Ammon's horn (tissue), 1 donor: ENCODE results near the gene MYH6.

Source experiments
- DNase-seq: peaks from one replicate; pipeline ENCODE4 v3.0.0-alpha.2; 2016; ENCODE audit warnings: low spot score

Gene MYH6

DNA sequence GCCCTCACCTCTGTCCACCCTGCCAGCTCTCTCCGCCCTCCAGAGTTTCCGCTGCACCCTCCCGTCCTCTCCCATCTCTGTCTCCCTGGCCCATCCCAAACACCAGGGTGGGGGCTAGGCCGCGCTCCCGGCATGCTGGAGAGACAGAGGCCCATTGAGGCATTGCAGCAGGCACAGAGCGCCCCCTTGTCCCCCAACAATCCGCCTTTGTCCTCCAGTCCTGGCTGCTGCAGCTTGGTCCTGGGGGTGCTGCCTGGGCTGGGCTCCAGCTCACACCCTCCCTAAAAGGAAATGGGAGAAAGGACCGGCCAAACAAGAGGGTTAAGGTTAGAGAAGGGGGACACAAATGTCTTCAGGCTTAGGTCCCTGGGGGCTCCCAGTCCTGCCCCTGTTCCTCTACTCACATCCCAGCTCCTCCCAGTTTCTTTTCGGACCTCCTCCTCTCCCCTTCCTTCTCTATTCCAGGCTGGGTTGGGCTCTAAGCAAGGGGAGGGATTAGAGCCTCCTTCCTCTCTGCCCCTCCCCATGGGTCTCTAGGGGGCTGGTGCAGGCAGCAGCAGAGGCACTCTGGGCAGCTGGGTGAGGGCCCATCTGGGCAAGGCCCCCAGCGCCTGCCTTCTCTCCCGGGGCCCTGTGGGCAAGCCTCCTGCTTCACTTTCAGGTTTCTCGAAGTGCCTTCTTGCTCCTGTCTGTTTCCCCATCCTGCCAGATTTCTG is 31.4 kb downstream of the MYH6 start, which contains the start of gene CMTM5:
Gene CMTM5, plus strand, starts transcription at position 565 of the 716 bp plus-strand sequence. CDS start 206 bp downstream, outside the sequence.
- peak; percentile 98 for DNase-seq

DNA sequence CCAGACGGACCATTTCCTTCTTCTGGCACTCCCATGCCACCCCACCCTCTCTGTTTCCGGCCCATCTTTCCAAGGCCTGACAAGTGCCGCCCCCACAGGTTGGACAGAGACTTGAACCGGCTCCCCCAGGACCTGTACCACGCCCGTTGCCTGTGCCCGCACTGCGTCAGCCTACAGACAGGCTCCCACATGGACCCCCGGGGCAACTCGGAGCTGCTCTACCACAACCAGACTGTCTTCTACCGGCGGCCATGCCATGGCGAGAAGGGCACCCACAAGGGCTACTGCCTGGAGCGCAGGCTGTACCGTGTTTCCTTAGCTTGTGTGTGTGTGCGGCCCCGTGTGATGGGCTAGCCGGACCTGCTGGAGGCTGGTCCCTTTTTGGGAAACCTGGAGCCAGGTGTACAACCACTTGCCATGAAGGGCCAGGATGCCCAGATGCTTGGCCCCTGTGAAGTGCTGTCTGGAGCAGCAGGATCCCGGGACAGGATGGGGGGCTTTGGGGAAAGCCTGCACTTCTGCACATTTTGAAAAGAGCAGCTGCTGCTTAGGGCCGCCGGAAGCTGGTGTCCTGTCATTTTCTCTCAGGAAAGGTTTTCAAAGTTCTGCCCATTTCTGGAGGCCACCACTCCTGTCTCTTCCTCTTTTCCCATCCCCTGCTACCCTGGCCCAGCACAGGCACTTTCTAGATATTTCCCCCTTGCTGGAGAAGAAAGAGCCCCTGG is 32.4 kb downstream of the MYH6 start:
- DNase-seq = no peak

DNA sequence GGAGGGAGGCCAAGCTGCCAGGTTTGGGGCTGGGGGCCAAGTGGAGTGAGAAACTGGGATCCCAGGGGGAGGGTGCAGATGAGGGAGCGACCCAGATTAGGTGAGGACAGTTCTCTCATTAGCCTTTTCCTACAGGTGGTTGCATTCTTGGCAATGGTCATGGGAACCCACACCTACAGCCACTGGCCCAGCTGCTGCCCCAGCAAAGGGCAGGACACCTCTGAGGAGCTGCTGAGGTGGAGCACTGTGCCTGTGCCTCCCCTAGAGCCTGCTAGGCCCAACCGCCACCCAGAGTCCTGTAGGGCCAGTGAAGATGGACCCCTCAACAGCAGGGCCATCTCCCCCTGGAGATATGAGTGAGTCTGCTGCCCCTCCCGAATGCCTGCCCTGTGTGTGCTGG is 35.0 kb downstream of the MYH6 start:
- no peak for DNase-seq

DNA sequence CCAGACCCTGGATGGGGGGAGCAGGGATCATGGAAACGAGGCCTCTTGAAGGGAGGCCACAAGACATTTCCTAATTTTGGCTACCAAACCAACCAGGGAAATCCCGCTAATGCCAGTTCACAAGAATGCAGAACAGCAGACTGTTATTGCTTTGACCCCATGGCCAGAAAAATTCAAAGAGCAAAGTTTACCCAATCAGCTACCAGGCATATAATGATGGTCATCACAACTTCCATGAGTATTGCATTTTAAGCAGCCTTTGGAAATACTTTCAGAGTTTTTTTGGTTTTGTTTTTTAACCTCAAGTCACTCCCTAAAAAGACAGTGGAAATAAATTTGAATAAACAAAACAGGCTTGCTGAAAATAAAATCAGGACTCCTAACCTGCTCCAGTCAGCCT is 35.6 kb downstream of the MYH6 start, which contains the start of gene IL25:
Gene IL25, plus strand, starts transcription at position 301 of the 400 bp plus-strand sequence.
- no peak for DNase-seq

DNA sequence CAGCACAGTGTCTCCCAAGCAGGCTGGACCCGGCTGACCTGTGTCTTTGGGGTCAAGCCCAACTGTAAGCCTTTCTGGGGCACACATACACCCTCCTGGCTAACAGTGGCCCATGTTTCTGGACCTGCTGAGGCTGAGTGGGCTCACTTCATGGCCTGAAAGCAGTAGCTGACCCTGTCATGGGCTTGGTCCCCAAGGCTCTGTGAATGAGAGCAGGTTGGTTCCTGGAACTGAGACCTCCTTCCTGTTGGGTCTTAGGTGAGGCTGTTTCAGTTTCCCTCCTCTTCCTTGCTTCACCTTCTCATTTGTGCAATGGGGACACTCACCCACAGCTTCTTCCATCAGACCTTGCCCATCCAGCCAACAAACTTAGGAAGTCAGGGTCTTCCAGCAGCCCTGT is 36.2 kb downstream of the MYH6 start:
- no peak for DNase-seq

DNA sequence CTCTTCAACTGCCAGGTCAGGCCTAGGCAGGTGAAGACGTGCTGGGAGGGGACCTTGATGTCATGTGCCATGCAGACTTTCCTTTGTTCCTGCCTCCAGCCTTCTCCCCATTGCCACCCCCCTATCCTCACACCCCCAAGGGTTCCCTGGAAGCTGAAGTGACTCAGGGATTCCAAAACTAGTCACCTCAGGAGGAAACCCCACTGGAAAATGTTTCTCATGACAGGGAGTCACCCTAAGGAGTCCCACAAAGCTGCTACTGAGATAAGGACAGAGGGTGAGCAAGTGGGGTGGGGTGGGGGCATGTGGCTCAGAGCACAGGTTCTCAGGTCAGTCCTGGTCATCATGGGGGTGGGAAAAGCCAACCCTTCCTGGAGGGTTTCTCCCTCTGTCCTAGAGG is 37.9 kb downstream of the MYH6 start:
- no peak for DNase-seq

DNA sequence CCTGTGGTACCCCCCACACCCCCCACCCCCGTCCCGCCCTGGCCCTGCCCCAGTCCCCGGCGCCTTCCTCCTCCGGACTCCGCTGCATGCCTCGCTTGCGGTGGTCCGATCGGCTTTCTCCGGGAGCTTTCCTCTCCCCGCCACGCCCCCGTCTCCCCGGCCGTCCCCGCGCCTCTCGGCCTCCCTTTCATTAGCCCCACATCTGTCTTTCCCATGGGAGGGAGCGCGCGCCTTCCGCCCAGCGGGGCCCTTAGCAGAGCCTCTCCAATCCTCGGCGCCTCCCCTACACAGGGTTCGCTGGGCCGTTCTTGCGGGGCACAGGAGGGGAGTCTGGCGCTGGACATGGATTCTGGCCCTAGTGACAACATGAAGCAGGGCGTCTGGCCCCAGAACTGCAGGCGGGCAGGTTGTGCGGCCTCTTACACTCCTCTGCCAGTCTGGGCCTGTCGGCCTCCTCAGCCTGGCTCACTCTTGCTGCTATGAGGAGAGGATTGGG is 41.6 kb downstream of the MYH6 start:
- peak; percentile 72 for DNase-seq

DNA sequence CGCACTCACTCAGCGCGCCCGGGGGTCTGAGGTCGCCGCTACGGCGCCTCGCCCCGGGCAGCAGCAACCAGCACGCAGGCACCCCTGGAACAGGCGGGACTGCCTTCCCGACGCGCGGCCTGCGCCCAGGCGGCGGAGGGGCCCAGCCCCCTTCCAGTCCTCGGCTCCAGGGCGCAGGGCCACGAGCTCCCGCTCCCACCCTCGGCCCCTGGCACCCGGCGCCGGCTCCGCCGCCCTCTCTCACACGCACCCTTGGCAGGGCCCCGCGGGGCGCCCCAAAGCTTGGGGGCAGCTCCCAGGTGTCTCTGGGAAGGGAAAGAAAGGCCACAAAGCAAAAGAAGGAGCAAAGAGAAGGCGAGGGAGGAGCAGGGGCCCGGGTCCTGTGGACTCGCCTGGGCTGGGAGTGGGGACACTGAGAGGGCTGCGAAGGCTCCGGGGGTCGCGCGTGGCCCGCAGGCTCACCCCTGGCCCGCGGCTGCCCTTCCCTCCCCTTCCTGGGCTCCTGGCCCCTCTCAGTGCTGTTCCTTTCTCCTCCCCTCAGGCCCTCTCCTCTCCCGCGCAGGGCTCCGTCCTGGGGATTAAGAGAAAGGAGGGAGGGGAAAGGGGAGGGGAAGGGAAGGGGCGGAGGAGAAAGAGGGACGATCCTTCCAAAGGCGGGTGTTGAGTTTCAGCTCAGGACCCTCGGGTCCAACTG is 42.2 kb downstream of the MYH6 start:
- peak; percentile 83 for DNase-seq

DNA sequence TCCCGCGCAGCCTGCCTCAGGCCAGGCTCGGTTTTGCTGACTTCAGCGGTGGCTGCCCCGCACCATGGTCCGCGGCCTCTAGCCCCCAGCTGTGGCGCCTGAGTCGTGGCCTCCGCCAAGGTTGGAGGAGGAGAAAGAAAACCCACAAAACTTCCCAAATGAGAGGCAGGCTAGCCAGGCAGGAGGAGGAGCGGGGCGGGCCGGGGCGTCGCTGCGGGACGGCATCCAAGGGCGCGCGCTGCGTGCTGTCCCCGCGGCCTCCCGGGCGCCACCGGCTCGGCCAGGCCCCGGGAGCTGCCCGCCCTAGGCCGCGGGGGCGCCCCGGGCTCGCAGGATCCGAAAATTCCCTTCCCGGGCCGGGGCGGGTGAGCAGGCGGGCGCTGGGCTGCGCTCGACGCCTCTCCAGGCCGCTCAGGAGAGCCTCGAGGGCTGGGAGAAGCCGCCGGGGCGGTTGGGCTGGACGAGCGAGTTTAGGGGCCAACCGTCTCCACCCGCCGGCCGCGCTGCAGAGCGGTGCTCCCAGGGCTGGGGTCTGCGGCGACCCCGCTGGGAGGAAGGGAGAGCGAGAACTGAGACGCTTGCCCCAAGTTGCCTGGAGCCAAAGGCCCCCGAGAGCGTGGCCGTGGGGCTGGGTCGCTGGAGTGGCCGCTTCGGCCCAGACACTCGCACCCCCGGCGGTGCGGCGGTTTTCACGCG is 42.9 kb downstream of the MYH6 start, which contains the start of gene EFS:
Gene EFS, minus strand, starts transcription at position 137 of the 696 bp plus-strand sequence. CDS start 147 bp downstream, outside the sequence.
- peak; percentile 60 for DNase-seq

DNA sequence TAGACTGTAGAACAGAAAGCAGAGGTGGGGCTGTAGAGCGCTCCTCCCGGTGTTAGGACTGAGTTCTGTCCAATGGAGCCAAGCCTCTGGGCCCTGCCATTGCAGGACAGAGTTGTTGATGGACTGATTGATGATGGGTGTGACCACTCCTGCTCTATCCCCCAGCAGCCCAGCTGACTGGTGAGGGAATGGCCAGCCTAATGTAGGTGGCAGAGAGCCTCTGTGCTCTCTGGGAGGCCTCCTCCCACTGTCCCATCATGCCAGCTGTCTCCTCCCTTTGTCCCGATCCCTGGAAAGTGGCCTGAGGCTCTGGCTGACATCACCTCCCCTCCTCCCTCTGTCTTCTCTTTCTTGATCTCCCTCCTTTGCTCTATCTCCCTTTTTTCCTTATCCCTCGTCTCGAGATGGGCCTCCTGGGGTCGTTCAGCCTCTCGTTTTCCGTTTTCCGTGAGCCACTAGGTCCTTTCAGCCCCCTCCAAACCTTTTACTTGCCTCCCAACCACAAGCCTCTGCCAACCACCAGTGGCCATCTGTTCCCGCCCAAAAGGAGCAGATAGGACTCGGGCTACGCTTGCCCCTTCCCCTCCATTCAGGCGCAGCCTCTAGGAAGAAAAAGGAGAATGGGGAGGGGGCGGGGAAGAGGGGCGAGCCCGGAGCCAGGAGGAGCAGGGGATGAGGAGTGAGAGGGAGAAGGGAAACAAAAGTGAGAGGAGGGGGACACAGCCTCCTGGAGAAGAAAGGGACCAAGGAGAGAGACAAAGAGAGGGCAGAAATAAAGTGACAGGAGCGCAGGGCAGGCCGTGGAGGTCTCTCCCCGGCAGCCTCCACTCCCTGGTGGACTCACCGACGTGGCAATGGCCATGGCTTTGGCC is 43.7 kb downstream of the MYH6 start:
- DNase-seq = peak; percentile 88

DNA sequence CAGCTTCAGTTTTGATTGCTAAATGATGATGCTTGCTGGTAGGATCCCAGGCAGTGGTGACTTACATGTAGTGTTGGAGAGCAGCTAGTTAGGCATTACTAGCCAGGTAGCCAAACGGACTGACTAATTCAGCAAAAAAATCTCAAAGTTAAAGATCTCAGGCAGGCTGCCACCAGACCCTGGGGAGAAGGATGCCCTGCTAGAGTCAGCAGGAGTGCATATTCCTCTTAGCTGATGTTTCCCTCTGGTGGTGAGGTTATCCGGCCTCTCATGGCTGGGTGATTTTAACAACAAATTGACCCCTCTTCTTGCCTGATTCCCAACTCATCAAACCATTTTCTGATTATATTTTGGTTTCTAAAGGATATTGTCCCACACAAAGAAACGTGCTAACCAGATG is 45.9 kb downstream of the MYH6 start:
- no peak for DNase-seq

DNA sequence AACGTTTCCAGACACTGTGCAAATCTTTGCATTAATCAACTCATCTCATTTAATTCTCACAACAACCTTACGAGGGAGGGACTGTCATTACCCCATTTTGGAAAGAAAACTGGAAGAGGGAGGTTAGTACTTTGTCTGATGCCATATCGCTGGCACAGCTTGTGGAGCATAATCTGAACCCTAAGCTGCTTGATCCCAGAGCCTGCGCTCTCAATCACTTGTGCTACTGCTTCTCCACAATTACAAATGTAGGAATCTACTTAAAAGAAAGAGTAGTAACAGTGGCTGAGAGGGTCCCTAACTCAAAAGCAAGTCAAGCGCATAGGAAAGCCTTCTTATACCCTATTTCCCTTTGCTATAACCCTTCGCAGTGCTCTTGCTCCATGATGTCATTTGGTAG is 46.3 kb downstream of the MYH6 start:
- no peak for DNase-seq

DNA sequence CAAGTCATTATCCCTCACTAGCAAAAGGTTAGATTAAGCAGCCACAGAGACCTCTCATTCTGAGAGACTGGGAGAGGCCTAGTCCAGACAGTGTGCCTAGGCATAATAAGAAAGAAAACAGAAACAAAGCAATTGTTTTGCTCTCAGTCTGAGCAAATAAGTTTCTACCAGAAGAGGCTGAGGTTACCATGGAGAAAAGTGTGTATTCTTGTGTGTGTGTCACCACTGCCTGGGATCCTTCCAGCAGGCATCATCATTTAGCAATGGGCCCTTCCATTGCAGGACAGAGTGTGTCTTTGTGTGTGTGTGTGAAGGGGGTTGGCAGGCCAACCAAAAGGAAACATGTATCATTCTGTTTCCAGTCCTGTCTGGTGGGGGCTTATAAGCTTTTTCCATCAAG is 46.8 kb downstream of the MYH6 start:
- peak; percentile 68 for DNase-seq

DNA sequence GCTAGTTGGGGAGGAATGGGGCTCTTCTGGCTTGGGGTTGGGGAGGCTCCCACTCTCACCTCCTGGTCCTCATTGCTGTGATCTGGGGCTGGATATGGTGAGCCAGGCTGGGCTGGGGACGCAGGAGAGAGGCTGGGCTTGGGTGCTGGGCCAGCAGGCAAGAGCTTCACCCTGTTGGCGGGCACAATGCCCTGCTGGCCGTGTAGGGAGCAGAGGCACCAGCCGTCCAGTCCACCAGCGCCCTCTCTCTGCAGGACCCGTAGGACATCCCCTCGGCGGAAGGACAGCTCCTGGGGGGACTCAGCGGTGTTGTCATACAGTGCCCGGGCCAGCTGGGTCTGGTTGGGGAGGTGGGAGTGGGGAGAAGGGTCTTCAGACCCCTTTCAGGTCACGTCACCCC is 47.6 kb downstream of the MYH6 start:
- peak; percentile 89 for DNase-seq

DNA sequence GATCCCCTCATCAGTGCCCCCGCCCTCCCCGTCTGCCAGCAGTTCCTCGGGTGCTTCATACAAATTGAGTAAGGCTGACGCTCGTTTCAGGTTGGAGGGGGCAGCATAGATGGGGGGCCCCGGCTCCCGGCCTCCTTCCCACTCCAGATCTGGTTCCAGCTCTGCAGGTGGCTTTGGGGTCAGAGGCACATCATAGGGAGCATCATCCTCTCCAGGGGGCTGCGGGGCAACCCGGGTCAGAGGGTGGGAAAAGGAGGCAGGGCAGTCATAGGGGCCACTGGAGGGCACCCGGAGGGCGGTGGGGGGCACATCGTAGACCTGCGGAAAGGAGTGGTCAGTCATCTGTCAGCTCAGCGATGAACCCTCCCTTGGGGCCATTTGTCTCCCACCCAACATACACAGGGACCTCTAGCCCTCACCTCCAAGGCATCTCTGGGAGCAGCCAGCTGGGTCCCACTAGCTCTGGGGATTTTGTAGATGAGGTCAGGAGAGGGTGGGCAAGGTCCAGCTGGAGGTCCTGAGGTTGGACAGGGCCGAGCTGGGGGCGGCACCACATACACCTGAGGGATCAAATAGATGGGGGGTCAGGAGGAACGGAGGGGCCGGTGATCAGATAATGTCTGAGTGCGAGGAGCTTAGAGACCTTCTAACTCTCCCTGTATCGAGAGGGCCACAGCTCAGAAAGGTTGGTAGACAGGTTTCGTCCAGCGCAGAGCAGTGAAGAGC is 48.2 kb downstream of the MYH6 start:
- no peak for DNase-seq

DNA sequence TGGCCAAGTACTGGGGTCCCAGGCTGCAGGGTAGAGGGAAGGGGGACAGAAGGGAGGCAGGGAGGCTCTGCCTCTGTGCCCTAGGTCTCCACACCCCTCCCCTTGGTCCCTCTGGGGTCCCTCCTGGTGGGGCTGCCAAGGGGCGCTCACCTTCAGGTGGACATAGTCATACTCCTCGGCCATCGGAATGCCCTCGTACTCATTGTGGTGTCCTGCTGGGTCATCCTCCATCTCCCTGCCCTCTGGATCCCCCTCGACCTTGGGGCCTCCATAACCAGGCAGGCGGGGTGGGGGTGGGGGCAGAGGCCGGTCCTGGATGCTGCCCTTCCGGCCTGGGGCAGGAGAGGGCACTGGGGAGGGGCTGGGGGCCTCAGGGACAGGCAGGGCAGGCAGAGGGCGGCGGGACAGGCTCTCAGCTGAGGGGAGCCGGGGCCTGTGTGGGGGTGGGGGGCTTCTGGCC is 48.9 kb downstream of the MYH6 start:
- DNase-seq = no peak

DNA sequence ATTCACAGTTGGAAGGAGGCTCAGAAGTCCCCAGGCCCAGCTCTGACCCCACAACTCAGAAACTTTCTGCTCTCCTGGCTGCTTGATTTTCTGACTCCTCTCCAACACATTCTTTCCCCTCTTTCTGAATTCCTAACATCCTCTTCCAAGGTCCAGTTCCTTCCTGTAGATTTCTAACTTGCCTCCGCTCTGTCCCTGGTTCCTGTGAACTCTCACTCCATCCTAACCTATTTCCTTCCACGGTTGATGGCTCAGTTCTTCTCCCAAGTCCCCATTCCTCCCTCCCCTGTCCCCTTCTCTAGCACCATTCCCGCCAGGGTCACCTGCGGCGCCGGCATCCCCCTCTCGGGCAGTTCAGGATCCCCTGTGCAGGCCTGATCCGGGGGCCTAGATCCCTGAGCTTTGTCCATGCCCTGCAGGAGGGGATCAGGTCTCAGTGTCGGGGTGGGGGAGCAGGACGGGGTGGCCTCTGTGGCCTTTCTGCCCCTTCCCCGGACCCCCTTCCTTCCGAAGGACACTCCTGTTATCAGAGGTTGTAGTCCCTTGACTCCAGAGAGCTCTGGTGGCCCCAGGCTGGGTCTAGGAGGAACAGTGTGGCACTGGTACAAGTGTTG is 49.4 kb downstream of the MYH6 start:
- no peak for DNase-seq

DNA sequence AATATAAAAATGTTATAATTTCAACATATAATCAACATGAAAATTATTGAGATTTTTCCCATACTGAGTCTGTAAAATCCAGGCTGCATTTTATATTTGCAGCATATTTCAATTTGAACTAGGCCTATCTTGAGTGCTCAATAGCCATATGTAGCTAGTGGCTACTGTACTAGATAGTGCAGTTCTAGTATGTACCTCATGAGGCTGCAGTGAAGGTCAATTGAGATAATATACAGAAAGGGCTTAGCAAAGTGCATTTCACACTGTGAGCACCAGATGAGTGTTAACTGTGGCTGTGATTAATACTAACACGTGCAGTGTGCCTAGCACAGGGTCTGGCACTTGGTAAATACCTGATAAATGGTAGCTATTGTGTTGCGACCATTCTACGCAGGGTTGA is 50.0 kb downstream of the MYH6 start:
- no peak for DNase-seq

DNA sequence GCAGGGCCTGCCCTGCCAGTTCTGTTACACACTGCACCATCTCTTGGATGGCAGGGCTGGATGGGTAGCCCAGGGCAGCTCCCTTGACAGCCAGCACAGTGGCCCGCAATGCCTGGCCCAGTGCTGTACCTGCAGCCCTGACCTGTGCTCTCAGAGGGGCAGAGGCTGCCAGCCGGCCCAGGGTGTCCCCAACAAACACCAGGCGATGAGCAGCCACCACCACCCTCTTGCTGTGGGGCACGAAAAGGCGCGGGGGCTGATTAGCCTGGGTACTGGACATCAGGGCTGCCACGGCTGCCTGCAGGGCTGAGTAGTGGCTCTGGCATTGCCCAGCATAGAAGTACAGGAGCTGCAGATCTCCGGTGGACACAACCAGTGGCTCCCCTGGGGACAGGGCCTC is 50.8 kb downstream of the MYH6 start:
- no peak for DNase-seq

DNA sequence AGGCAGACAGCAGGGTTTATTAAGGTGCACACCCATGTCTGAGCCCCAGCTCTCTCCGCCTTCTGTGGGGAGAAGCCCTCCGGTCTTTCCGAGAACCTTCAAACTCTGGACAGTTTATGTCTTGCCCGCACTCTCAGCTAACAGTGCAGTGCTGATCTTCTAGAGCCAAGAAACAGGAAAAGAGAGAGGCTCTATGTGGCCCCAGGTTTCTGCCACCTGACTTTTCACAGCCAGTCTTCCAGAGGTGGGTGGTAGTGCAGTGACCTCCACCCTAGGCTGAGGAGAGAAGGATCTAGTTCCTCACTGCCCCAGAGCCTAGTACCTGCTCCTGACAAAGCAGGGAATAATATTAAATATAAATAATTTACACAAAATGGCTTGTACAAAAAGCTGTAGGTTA is 51.4 kb downstream of the MYH6 start:
- no peak for DNase-seq
